Retinal pigment epithelial cell (primary cell): ENCODE data around the gene GATAD2A.

ENCODE experiments used
- DNase-seq: peaks from one replicate; pipeline ENCODE4 v3.0.0-alpha.2; 2010; ENCODE audit warnings: low read depth
- H3K4me3 ChIP-seq: 2 replicates; pipeline ENCODE4 v1.5.1; 2011; ENCODE audit warnings: mild to moderate bottlenecking, low read length, control low read depth, moderate library complexity
- CTCF ChIP-seq: conservative IDR thresholded peaks from 2 replicates; pipeline ENCODE4 v1.5.1; 2011; ENCODE audit warnings: low read depth, low read length, control low read depth, inconsistent platforms

GATAD2A gene

GRCh38 chr19:19532806-19533701 is 127.6 kb downstream of the GATAD2A start:
- no peak for TF ChIP-seq CTCF
- H3K4me3 ChIP-seq: no peak overlapping the region
- DNase-seq: no peak

GRCh38 chr19:19533841-19534240 is 128.4 kb downstream of the GATAD2A start:
- H3K4me3 ChIP-seq: no peak overlapping the region
- DNase-seq: no peak
- TF ChIP-seq CTCF: no peak

- no peak for DNase-seq
- H3K4me3 ChIP-seq: no peak overlapping the region
- no peak for TF ChIP-seq CTCF
These were observed 129.2 kb downstream of the GATAD2A start for GRCh38 chr19:19534556-19535265.

GRCh38 chr19:19535311-19536191 is 130.1 kb downstream of the GATAD2A start:
- no peak for DNase-seq
- no peak for TF ChIP-seq CTCF
- no peak overlapping the region for H3K4me3 ChIP-seq

- H3K4me3 ChIP-seq: no peak overlapping the region
- no peak for DNase-seq
These were observed 131.9 kb downstream of the GATAD2A start for GRCh38 chr19:19537075-19538048.

More at GRCh38 chr19:19537075-19538048, 131.9 kb downstream of the GATAD2A start:
- no peak for TF ChIP-seq CTCF
